Head of caudate nucleus (tissue), 42 donors: ENCODE data around the gene BORCS8.
"Not testable (repeated sequence)": the region's sequence is repeated elsewhere in the genome, so short reads cannot be mapped to it uniquely, and the experiment has no call there.

Experiments used
- DNase-seq, 42 donors: peaks; one replicate each; pipeline versions ENCODE4 v3.0.0 to v3.0.0-alpha.2; 2020 to 2021; ENCODE audit warnings: mixed read lengths in 7 of 42
- intact Hi-C: fragments of 100-400 bp; cut with DNase I; formaldehyde crosslinking; loops from one replicate; pipeline ENCODE4 v1.15.0; 2022

BORCS8 gene

GRCh38 chr19:19192078-19192882 is at the start of gene BORCS8, which contains the start of gene RFXANK:
Gene BORCS8 (minus strand): TSS chr19:19192152. CDS start chr19:19192117, 35 bp downstream.
Gene RFXANK (plus strand): TSS chr19:19192258. CDS start chr19:19193947, 1,689 bp downstream.
- peak; percentile 95 to 100 (median 98) for DNase-seq
- intact Hi-C loops: no loop called here

- intact Hi-C loops: no loop called here
- no peak for DNase-seq
Observed at GRCh38 chr19:19240476-19240875, 48.5 kb upstream of the BORCS8 start.

DNA sequence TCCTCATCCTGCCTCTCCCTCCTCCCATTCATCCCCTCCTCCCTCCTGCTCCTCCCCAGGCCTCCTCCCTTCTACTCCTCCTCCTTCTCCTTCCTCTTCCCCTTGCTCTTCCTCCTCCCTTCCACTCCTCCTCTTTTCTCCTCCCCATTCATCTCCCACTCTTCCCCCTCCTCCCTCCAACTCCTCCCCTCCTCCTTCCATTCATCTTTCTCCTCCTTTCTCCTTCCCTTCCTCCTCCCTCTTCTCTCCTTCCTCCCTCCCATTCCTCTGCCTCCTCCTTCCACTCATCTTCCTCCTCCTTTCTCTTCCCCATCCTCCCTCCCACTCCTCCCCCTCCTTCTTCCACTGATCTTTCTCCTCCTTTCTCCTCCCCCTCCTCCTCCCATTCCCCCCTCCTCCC is 47.7 kb upstream of the BORCS8 start:
- intact Hi-C loops: no loop called here
- no peak for DNase-seq

GRCh38 chr19:19238126-19238894 is 46.4 kb upstream of the BORCS8 start:
- no peak for DNase-seq
- intact Hi-C loops: no loop called here

GRCh38 chr19:19236173-19236572 is 44.2 kb upstream of the BORCS8 start:
- no peak for DNase-seq
- intact Hi-C loops: no loop called here

GRCh38 chr19:19234220-19234816 is 42.4 kb upstream of the BORCS8 start:
- intact Hi-C loops: no loop called here
- DNase-seq: no peak

GRCh38 chr19:19232261-19232721 is 40.3 kb upstream of the BORCS8 start:
- intact Hi-C loops: no loop called here
- DNase-seq: peak; percentile 41 to 89 (median 70)

DNA sequence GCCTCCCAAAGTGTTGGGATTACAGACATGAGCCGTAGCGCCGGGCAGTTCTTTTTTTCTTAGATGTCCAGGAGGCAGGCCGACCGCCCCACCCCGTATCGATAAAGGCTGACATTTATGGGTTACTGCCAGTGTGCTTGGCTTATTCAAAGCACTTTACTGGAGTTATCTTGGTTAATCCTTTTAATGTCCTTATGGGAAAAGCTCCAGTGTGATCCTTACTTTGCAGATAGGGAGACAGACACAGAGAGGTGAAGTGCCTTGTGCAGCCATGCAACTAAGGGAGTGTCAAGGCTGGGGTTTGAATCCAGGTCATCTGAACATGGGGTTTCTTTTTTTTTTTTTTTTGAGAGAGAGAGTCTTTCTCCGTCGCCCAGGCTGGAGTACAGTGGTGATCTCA is 39.0 kb upstream of the BORCS8 start:
- intact Hi-C loops: no loop called here
- DNase-seq: no peak

- intact Hi-C loops: no loop called here
- DNase-seq: no peak
Observed at GRCh38 chr19:19229701-19230100, 37.7 kb upstream of the BORCS8 start.

DNA sequence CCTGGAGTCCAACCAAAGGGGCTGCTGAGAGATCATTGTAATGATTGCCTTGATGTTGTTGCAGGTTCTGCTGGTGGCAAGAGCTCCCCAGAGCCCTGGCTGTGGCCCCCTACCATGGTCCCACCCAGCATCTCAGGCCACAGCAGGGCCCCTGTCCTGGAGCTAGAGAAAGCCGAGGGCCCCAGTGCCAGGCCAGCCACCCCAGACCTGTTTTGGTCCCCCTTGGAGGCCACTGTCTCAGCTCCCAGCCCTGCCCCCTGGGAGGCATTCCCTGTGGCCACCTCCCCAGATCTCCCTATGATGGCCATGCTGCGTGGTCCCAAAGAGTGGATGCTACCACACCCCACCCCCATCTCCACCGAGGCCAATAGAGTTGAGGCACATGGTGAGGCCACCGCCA is 35.3 kb upstream of the BORCS8 start:
- DNase-seq: no peak
- intact Hi-C loops: no loop called here

DNA sequence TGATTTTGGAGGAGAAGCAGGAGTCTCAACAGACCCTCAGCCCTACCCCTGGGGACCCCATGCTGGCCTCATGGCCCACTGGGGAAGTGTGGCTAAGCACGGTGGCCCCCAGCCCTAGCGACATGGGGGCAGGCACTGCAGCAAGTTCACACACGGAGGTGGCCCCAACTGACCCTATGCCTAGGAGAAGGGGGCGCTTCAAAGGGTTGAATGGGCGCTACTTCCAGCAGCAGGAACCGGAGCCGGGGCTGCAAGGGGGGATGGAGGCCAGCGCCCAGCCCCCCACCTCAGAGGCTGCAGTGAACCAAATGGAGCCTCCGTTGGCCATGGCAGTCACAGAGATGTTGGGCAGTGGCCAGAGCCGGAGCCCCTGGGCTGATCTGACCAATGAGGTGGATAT is 34.7 kb upstream of the BORCS8 start:
- no peak for DNase-seq
- intact Hi-C loops: no loop called here

GRCh38 chr19:19226204-19226603 is 34.3 kb upstream of the BORCS8 start:
- intact Hi-C loops: no loop called here
- no peak for DNase-seq

- intact Hi-C loops: no loop called here
Observed at GRCh38 chr19:19224852-19225494, 33.0 kb upstream of the BORCS8 start.

GRCh38 chr19:19224150-19224851 is 32.3 kb upstream of the BORCS8 start:
- intact Hi-C loops: no loop called here
- DNase-seq: no peak

More at GRCh38 chr19:19224852-19225494, 33.0 kb upstream of the BORCS8 start:
- DNase-seq: peak in 13 of 42 donors; percentile 18 to 68 (median 41)

GRCh38 chr19:19223636-19224035 is 31.7 kb upstream of the BORCS8 start:
- DNase-seq: no peak
- intact Hi-C loops: no loop called here

DNA sequence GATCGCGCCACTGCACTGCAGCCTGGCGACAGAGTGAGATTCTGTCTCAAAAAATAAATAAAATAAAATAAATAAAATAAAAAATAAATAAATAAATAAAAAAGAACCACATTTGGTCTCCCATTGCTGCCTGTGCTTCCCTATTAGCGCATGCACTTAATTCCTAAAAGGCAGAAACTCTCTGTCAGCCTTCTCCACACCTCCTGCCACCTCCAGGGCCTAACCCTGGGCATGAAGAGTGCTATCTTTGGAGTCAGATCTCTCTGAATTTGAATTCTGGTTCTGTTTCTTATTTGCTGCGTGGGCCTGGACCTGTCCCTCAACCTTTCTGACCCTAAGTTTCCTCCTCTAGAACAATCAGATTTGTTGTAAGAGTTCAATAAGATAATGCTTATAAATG is 31.1 kb upstream of the BORCS8 start:
- intact Hi-C loops: no loop called here
- peak in 2 of 42 donors; percentile 57 for DNase-seq

DNA sequence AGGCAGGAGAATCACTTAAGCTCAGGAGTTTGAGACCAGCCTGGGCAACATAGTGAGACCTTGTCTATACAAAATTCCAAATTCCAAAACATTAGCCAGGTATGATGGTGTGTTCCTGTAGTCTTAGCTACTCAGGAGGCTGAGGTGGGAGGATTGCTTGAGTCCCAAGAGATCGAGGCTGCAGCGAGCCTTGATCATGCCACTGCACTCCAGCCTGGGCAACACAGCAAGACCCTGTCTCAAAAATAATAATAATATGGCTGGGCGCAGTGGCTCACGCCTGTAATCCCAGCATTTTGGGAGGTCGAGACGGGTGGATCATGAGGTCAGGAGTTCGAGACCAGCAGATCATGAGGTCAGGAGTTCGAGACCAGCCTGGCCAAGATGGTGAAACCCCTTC is 29.0 kb upstream of the BORCS8 start:
- DNase-seq, intact Hi-C loops: not testable (repeated sequence)

- DNase-seq: no peak
- intact Hi-C loops: no loop called here
Observed at GRCh38 chr19:19218911-19219310, 27.0 kb upstream of the BORCS8 start.

DNA sequence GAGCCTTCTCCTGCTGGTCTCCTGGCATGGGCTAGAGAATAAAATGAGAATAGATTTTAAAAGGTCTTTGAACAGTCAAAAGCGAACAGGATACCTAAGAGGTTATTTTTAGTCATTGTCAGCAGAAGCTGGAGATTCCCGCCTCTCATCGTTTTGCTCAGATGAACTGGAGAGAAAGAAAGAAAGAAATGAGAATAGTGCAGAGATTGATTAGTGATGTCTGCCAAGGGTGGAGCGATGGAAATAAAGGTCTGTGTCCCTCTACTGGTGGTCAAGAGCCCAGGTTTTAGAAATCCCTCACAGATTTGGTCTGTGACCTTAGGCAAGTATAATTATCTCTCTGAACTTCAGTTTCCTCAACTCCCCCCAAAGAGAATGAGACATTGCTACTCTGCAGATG is 25.1 kb upstream of the BORCS8 start:
- intact Hi-C loops: no loop called here
- peak in 11 of 42 donors; percentile 33 to 76 (median 53) for DNase-seq
